Measurements from ENCODE around the gene GALNT1. TPM values are rescaled to one million over a fixed set of nuclear protein-coding genes. Genes with fewer than 3 reads are reported as not detected.

The GALNT1 gene
- total RNA-seq, 1 experiment from 2014 or later = 77.9 TPM

- no peak overlapping the region for H2AK5ac ChIP-seq (ENCODE audit: insufficient read length, low read length)
- peaks cover 15 to 28% of the 10 kb centered on the region in 2 experiments for H3K9me3 Mint-ChIP-seq
Observed at GRCh38 chr18:35633761-35634160, 52.2 kb downstream of the GALNT1 start.

More at GRCh38 chr18:35633761-35634160, 52.2 kb downstream of the GALNT1 start:
- Mint-ChIP-seq H3K4me3 (no peak overlapping the region), H3K36me3 (ENCODE audit: insufficient read depth in 1 of 3, low read depth in 3 of 3) (peaks cover 28 to 36% (median 29%) of the 10 kb centered on the region in 3 experiments), H3K27me3 (ENCODE audit: low read depth) (no peaks in the 10 kb centered on the region), H3K4me1 (0 out of 4 replicates have a peak, but pooled peaks cover 0 to 2% of the 10 kb centered on the region in 2 experiments), H3K27ac (no peak overlapping the region)
- Histone ChIP-seq H2BK120ac (ENCODE audit: low read depth, low read length, poor library complexity, severe bottlenecking) (no peak overlapping the region), H2AFZ (ENCODE audit: low read length) (no peak overlapping the region), H3K4me2 (ENCODE audit: insufficient read depth, insufficient read length, low read length) (no peak overlapping the region), H4K91ac (ENCODE audit: insufficient read length, low read depth, low read length) (no peak overlapping the region), H3K9ac (ENCODE audit: extremely low read depth, insufficient read length, low read length) (no peak overlapping the region), H4K5ac (ENCODE audit: insufficient read length, low read depth, low read length) (no peak overlapping the region), H3K23ac (ENCODE audit: insufficient read length, low read depth, low read length) (no peak overlapping the region), H2BK5ac (ENCODE audit: insufficient read length, low read length) (no peak overlapping the region), H3K23me2 (ENCODE audit: insufficient read length, low read depth, low read length, poor library complexity, severe bottlenecking) (no peaks in the 10 kb centered on the region), H3K56ac (ENCODE audit: insufficient read length, low read depth, low read length) (no peak overlapping the region), H3K79me1 (ENCODE audit: insufficient read depth, low read depth, low read length, poor library complexity, severe bottlenecking) (no peaks in the 10 kb centered on the region), H3K4me1 (ENCODE audit: insufficient read depth, low read length) (no peaks in the 10 kb centered on the region), H3T11ph (ENCODE audit: low read length) (no peak overlapping the region), H2BK15ac (ENCODE audit: low read depth, low read length) (no peak overlapping the region), H4K8ac (replicated peaks; ENCODE audit: insufficient read length, low read depth, low read length) (no peak overlapping the region), H2BK12ac (ENCODE audit: insufficient read length, low read depth, low read length) (no peak overlapping the region), H3K79me2 (ENCODE audit: insufficient read depth, low read length) (no peaks in the 10 kb centered on the region; the same call in 1 of the 2 replicates), H3K14ac (ENCODE audit: insufficient read depth, low read length) (no peak overlapping the region), H3K27me3 (ENCODE audit: insufficient read depth, low read length) (no peaks in the 10 kb centered on the region), H3K27ac (ENCODE audit: insufficient read length, low read depth, low read length) (no peak overlapping the region), H4K20me1 (ENCODE audit: control insufficient read depth, insufficient read depth, insufficient read length) (no peaks in the 10 kb centered on the region), H3K4ac (ENCODE audit: low read depth, low read length) (no peak overlapping the region), H3K18ac (ENCODE audit: insufficient read length, low read depth, low read length) (no peak overlapping the region), H2BK20ac (ENCODE audit: low read depth, low read length, poor library complexity, severe bottlenecking) (no peak overlapping the region), H3K9me3 (ENCODE audit: control insufficient read depth, low read depth, low read length) (peaks cover 5% of the 10 kb centered on the region)
- TF ChIP-seq CTCF (conservative IDR thresholded peaks at IDR 0.05) = no peak
- DNase-seq = no peak
